IPS-NIHi11 (cell line): ENCODE data around the gene MYO7A.

ENCODE experiments used
- DNase-seq: peaks from one replicate; pipeline ENCODE4 v3.0.0; 2012; ENCODE audit warnings: mixed read lengths, low spot score

MYO7A gene

GRCh38 chr11:77112641-77113381, 15.2 kb upstream of the MYO7A start:
- DNase-seq = no peak

GRCh38 chr11:77113382-77114088, 14.5 kb upstream of the MYO7A start:
- DNase-seq = peak; percentile 84

- DNase-seq = no peak
Measured at GRCh38 chr11:77114089-77114463, 14.0 kb upstream of the MYO7A start.

GRCh38 chr11:77115181-77115611, 12.8 kb upstream of the MYO7A start:
- peak; percentile 85 for DNase-seq

- DNase-seq = no peak
Measured at GRCh38 chr11:77115956-77116355, 12.1 kb upstream of the MYO7A start.

GRCh38 chr11:77117492-77117891, 10.6 kb upstream of the MYO7A start:
- DNase-seq = no peak

- no peak for DNase-seq
Measured at GRCh38 chr11:77118086-77118485, 10.0 kb upstream of the MYO7A start.

- no peak for DNase-seq
Measured at GRCh38 chr11:77118971-77119370, 9.1 kb upstream of the MYO7A start.

- no peak for DNase-seq
Measured at GRCh38 chr11:77119531-77119936, 8.5 kb upstream of the MYO7A start.

GRCh38 chr11:77120571-77120970, 7.5 kb upstream of the MYO7A start:
- no peak for DNase-seq

- DNase-seq = no peak
Measured at GRCh38 chr11:77121096-77121640, 6.9 kb upstream of the MYO7A start.

- DNase-seq = no peak
Measured at GRCh38 chr11:77121876-77122575, 6.0 kb upstream of the MYO7A start.

GRCh38 chr11:77122576-77123212, 5.4 kb upstream of the MYO7A start:
- DNase-seq = no peak

GRCh38 chr11:77123591-77123990, 4.5 kb upstream of the MYO7A start:
- DNase-seq = no peak

GRCh38 chr11:77124041-77124440, 4.0 kb upstream of the MYO7A start:
- no peak for DNase-seq

- no peak for DNase-seq
Measured at GRCh38 chr11:77124488-77124887, 3.6 kb upstream of the MYO7A start.

- no peak for DNase-seq
Measured at GRCh38 chr11:77125191-77125590, 2.9 kb upstream of the MYO7A start.

- DNase-seq = no peak
Measured at GRCh38 chr11:77125695-77126094, 2.4 kb upstream of the MYO7A start.

- DNase-seq = no peak
Measured at GRCh38 chr11:77126156-77126775, 1.8 kb upstream of the MYO7A start.

- peak; percentile 69 for DNase-seq
Measured at GRCh38 chr11:77126861-77127234, 1.2 kb upstream of the MYO7A start.

GRCh38 chr11:77127235-77127911, 673 bp upstream of the MYO7A start:
- peak; percentile 86 for DNase-seq
